ENCODE measurements around the gene FNIP1.

GRCh38 chr5:131769961-131770360, 26.9 kb downstream of the FNIP1 start:
- TF ChIP-seq BHLHE40 (IDR thresholded peaks at IDR 0.05; ENCODE audit: borderline replicate concordance) (no peak), FOXA1 (IDR thresholded peaks at IDR 0.05) (no peak), HDGF (IDR thresholded peaks at IDR 0.05; ENCODE audit: borderline replicate concordance) (no peak), FOXK2 (IDR thresholded peaks at IDR 0.05) (no peak), PKNOX1 (IDR thresholded peaks at IDR 0.05) (no peak), SP1 (IDR thresholded peaks at IDR 0.05) (no peak), FOXM1 (IDR thresholded peaks at IDR 0.05; ENCODE audit: borderline replicate concordance) (no peak), SUZ12 (IDR thresholded peaks at IDR 0.05) (no peak)

All from HEK293T (cell line).